ENCODE measurements around the gene SORCS1.

- no peak for TF ChIP-seq TCF7L2 (IDR thresholded peaks at IDR 0.05; ENCODE audit: borderline replicate concordance, extremely low read depth, insufficient read depth, insufficient read length)
- no peak for TF ChIP-seq RAD21 (IDR thresholded peaks at IDR 0.05; ENCODE audit: low read depth)
- no peak for TF ChIP-seq CTCF (IDR thresholded peaks at IDR 0.05 in 2 of 3, conservative IDR thresholded peaks at IDR 0.05 in 1 of 3; ENCODE audit: borderline replicate concordance in 1 of 3, insufficient read depth in 1 of 3, low read depth in 2 of 3, low read length in 2 of 3)
- TF ChIP-seq, protein P1, sequence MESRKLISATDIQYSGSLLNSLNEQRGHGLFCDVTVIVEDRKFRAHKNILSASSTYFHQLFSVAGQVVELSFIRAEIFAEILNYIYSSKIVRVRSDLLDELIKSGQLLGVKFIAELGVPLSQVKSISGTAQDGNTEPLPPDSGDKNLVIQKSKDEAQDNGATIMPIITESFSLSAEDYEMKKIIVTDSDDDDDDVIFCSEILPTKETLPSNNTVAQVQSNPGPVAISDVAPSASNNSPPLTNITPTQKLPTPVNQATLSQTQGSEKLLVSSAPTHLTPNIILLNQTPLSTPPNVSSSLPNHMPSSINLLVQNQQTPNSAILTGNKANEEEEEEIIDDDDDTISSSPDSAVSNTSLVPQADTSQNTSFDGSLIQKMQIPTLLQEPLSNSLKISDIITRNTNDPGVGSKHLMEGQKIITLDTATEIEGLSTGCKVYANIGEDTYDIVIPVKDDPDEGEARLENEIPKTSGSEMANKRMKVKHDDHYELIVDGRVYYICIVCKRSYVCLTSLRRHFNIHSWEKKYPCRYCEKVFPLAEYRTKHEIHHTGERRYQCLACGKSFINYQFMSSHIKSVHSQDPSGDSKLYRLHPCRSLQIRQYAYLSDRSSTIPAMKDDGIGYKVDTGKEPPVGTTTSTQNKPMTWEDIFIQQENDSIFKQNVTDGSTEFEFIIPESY (IDR thresholded peaks at IDR 0.05; ENCODE audit: extremely low read depth, insufficient replicate concordance, low read length): no peak
- no peak for TF ChIP-seq ELF1 (IDR thresholded peaks at IDR 0.05; ENCODE audit: borderline replicate concordance, low read depth)
- no peak for TF ChIP-seq POLR2A (IDR thresholded peaks at IDR 0.05; ENCODE audit: borderline replicate concordance, extremely low read depth, insufficient read depth, insufficient read length)
- no peak for TF ChIP-seq EZH2 (IDR thresholded peaks at IDR 0.05)
- TF ChIP-seq CEBPB (IDR thresholded peaks at IDR 0.05; ENCODE audit: low read depth): no peak
- no peak for TF ChIP-seq EZH2phosphoT487 (IDR thresholded peaks at IDR 0.05; ENCODE audit: borderline replicate concordance)
- no peak for TF ChIP-seq POLR2AphosphoS5 (IDR thresholded peaks at IDR 0.05; ENCODE audit: low read depth, low read length)
- no peak for TF ChIP-seq JUND (IDR thresholded peaks at IDR 0.05)
- TF ChIP-seq ZNF274 (IDR thresholded peaks at IDR 0.05; ENCODE audit: low read depth, low read length): no peak
Observed at GRCh38 chr10:106714734-106715555, 449.6 kb downstream of the SORCS1 start.

Measured in HCT116 (cell line).